WI38 (cell line): ENCODE results near the gene CDKAL1.

Experiments
- H3K4me3 ChIP-seq: 2 replicates; pipeline ENCODE4 v1.5.1; 2011; ENCODE audit warnings: low read depth, mild to moderate bottlenecking, control low read depth, low read length
- TF ChIP-seq, protein P1 (sequence below): IDR thresholded peaks from 2 replicates; pipeline ENCODE4 v1.5.1; 2012; ENCODE audit warnings: low read depth, mild to moderate bottlenecking, control low read depth, low read length

The CDKAL1 gene

DNA sequence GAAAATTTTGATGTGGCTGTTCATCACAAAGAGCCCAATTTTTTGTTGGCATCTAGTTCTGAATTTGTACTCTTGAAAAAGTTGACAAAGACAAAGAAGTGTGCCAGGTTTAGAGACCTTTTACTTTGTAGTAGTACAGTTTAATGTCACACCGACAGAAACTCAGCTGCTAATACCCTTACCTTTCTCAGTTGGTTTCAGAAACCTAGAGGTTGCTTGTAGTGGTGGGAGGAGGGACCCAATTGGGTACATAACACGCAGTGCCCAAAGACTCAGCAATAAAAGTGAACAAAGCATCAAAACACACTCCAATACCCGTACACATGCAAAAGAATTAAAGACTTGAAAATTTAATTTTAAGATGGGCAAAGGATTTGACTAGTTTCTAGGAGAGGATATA is 203.7 kb downstream of the CDKAL1 start:
- TF ChIP-seq, protein P1, sequence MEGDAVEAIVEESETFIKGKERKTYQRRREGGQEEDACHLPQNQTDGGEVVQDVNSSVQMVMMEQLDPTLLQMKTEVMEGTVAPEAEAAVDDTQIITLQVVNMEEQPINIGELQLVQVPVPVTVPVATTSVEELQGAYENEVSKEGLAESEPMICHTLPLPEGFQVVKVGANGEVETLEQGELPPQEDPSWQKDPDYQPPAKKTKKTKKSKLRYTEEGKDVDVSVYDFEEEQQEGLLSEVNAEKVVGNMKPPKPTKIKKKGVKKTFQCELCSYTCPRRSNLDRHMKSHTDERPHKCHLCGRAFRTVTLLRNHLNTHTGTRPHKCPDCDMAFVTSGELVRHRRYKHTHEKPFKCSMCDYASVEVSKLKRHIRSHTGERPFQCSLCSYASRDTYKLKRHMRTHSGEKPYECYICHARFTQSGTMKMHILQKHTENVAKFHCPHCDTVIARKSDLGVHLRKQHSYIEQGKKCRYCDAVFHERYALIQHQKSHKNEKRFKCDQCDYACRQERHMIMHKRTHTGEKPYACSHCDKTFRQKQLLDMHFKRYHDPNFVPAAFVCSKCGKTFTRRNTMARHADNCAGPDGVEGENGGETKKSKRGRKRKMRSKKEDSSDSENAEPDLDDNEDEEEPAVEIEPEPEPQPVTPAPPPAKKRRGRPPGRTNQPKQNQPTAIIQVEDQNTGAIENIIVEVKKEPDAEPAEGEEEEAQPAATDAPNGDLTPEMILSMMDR, result no peak
- no peak overlapping the region for H3K4me3 ChIP-seq

DNA sequence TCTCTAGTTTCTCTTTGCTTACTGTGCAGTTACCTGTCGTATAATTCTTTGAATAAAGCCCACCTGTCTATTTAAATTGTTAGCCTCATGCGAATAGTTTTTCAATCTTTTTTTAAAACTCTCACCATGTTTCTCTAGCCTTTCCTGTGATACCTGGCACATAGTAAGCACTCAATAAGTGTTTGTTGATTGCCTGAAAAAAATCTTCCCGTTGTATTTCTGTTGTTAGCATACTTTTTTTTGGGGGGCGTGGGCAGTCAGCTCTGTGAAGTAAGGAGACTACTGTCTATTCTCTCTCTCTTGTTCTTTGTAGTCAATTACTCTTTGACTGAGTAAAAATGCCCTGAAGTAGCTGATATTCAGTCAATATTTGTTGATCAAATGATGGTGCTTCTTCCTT is 205.8 kb downstream of the CDKAL1 start:
- no peak overlapping the region for H3K4me3 ChIP-seq
- TF ChIP-seq, protein P1, result no peak

DNA sequence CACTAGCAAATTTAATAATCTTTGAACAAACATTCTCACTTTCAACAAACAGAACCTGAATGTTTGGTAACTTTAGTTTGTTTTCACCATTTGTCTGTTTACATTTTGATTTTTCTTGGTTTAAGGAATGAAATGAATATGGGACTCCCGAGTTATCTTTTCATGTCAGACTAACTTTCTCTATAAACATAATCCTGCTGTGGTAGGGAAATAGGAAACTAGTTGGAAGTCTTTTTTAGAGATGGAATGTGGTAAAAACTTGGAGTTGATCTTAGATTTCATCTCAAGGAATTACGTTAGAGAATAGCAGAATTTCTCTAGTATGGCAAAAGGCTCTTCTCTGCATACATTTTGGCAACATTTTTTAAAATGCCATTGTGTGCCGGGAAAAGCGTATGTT is 206.5 kb downstream of the CDKAL1 start:
- TF ChIP-seq, protein P1, result no peak

DNA sequence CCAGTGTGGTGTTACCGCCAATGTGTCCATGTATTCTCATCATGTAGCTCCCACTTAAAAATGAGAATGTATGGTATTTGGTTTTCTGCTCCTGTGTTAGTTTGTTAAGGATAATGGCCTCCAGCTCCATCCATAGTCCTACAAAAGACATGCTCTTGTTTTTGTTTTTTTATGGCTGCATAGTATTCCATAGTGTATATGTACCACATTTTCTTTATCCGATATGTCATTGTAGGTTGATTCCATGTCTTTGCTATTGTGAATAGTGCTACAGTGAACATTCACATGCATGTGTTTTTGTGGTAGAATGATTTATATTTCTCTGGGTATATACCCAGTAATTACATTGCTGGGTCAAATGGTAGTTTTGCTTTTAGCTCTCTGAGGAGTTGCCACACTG is 207.2 kb downstream of the CDKAL1 start:
- TF ChIP-seq, protein P1, result no peak

More for the DNA sequence above, 206.5 kb downstream of the CDKAL1 start:
- no peak overlapping the region for H3K4me3 ChIP-seq

DNA sequence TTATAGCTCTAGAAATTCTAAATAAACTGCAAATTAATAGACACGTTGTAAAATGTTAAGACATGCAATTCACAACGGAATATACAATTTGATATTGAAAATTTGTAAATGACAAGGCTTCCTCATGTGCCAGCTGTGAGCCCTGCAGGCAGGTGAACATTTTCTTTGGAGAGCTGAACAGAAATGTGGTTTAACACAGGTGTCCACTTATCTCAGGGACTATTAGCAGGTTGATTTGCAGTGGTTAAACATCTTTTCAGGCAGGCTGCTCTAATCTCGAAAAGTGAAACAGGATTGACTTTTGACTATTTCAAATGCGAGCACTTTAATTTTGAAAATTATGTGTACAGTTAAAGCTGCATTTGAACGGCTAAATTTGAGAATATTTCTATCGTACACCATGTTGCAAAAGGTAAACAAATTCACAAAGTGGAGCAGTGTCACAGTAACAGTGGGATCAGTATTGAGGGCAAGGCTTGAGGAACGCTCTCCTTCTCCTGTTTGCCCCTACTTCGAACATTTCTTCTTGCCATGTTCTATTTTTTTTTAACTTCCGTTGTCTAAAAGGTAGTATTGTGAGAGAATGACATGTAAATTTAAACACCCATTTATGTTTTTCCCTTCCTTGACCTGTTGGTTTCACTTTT is 210.8 kb downstream of the CDKAL1 start:
- TF ChIP-seq, protein P1, result no peak
- no peak overlapping the region for H3K4me3 ChIP-seq

More for the DNA sequence above, 207.2 kb downstream of the CDKAL1 start:
- H3K4me3 ChIP-seq, result no peak overlapping the region

DNA sequence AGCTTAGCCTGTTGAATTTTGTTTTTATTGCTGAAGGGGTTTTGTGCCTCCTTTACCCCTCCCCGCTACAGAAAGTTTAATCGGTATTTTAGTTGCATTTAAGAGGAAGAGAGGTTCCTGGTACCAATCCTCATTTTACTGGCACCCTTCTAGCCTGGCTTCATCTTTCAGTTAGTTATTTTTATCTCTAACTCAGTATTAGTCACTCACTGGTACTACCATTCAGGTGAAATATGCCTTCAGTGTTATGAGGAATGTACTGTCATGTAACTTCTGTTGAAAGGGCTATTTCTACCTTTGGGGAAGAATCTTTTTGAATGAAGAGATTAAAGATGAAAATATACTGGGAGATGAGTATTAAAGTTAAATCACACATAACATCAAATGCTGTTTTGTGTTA is 211.8 kb downstream of the CDKAL1 start:
- TF ChIP-seq, protein P1, result no peak
- H3K4me3 ChIP-seq, result no peak overlapping the region

DNA sequence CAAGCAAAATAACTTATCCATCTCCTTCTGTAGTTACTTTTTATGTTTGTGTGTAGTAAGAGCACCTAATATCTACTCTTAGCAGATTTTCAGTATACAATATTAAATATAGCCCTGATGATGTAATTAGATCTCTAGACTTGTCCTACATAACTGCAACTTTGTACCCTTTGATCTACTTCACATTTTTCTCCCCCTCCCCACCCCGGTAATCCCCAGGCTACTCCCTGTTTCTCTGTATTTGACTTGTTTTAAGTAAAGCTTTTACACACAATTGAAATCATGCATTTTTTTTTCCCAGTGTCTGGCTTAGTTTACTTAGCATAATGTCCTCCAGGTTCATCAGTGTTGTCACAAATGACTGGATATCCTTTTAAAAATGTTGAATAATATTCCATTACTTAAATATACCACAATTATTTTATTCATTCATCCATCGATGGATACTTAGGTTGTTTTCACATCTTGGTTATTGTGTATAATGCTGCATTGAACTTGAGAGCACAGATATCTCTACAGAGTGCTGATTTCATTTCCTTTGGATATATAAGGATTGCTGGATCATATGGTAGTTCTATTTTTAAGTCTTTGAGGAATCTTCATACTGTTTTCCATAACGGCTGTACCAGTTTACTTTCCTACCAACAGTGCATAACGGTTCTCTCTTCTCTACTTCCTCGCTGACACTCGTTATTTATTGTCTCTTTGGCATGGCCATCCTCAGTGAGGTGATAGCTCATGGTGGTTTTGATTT is 212.7 kb downstream of the CDKAL1 start:
- TF ChIP-seq, protein P1, result no peak
- H3K4me3 ChIP-seq, result no peak overlapping the region
